Esophagus mucosa (tissue), 1 donor: Measurements from ENCODE around the gene ZNF469. TPM values are rescaled to one million over a fixed set of nuclear protein-coding genes. Genes with fewer than 3 reads are reported as not detected.

Experiments
- ATAC-seq: fragments of 200-7000 bp; cut with Tn5 transposase; one replicate; pipeline ENCODE4 v1.9.1; 2020
- total RNA-seq: library from RNA; stranded (reverse); gene quantifications from one replicate; pipeline ENCODE4 v1.2.4, GENCODE V29; 2023
- donor health status: DM: yes; HTN: yes; CAD: no.

ZNF469 gene
- 0.24 TPM for total RNA-seq

GRCh38 chr16:88382491-88383400 is at the start of gene ZNF469:
ZNF469 (plus strand) TSS chr16:88382959; CDS start chr16:88427471, 44,512 bp downstream.
- peak; percentile 29 for ATAC-seq

DNA sequence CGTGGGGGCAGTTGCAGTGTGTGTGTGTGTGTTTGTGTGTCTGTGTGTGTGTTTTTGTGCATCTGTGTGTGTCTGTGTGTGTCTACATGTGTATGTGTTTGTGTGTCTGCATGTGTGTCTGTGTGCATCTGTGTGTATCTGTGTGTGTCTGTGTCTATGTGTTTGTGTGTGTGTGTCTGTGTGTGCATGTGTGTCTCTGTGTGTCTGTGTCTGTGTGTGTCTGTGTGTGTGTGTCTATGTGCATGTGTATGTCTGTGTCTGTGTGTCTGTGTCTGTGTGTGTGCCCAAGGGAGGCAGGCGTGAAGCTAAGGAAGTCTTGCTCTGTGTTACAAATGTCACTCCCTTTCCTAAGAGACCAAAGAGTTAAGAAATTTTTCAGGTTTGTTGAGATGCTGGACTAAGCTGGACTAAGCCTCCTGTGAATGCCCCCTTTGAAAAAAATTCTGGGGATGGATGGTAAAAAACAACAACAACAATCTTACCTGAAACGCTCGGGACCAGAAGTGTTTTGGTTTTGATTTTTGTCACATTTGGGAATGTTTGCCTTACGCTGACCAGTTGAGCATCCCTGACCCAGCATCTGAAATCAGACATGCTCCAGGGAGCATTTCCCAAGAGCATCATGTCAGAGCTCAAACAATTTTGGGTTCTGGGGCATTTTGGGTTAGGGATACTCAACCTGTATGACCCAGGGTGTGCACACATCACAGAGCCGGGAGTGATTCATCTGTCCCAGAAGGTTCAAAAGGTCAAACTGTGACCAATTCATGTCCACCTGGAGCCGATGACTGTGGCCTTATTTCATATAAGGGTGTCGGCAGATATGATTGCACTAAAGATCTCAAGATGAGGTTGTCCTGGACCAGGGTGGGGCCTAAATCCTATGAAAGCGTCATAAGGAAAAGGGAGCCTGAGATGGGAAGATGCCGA is 48.6 kb upstream of the ZNF469 start:
- no peak for ATAC-seq

DNA sequence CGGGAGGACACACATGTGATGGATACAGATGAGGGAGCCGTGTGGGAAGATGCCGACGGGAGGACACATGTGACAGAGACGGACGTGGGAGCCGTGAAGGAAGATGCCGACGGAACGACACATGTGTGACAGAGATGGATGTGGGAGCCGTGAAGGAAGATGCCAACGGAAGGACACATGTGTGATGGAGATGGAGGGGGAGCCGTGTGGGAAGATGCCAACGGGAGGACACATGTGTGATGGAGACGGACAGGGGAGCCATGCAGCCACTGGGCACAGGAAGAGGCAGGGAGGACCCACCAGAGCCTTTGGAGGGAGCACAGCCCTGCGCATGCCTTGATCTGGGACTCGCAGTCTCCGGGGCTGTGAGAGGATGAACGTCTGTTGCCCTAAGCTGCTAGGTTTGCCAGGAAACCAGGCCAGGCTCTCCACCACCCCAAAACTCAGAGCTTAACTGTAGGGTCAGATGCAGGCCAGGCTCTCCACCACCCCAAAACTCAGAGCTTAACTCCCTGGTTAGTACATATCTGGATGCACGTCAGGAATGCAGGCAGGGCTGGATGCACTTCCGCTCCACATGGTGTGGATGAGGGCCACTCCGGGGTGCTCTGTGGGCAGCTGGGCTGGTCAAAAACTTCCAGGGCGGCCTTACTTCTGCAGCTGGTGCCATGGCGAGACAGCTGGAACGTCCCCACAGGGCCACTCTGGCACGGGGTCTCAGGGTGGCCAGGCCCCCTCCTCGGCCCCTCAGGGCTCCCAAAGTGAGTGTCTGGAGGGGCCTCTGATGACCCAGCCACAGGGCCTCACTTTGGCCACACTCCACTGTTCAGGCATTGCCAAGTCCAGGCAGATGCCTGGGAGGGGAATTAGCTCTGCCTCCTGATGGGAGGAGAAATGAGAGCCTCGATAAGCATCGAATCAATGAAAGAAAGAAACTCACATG is 47.7 kb upstream of the ZNF469 start:
- no peak for ATAC-seq

- ATAC-seq, result no peak
Observed at GRCh38 chr16:88337021-88337420, 45.7 kb upstream of the ZNF469 start.

GRCh38 chr16:88337538-88337937 is 45.2 kb upstream of the ZNF469 start:
- ATAC-seq, result no peak

- no peak for ATAC-seq
Observed at GRCh38 chr16:88338111-88338510, 44.6 kb upstream of the ZNF469 start.

DNA sequence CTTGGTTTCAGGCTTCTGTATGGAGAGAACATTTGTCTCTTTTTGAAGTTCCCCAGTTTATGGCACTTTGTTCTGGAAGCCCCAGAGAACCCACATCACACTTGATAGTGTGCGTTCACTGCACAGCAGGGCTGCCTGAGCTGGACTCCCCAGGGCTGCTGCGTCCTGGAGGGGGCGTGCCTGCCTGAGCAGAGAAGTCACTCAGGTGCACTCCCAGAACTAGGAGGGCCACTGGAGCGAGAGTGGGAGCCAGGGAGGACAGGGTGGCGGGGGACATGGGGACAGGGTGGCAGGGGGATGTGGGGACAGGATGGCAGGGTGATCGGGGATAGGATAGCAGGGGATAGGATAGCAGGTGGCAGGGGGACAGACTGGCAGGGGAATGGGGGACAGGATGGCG is 43.9 kb upstream of the ZNF469 start:
- no peak for ATAC-seq

DNA sequence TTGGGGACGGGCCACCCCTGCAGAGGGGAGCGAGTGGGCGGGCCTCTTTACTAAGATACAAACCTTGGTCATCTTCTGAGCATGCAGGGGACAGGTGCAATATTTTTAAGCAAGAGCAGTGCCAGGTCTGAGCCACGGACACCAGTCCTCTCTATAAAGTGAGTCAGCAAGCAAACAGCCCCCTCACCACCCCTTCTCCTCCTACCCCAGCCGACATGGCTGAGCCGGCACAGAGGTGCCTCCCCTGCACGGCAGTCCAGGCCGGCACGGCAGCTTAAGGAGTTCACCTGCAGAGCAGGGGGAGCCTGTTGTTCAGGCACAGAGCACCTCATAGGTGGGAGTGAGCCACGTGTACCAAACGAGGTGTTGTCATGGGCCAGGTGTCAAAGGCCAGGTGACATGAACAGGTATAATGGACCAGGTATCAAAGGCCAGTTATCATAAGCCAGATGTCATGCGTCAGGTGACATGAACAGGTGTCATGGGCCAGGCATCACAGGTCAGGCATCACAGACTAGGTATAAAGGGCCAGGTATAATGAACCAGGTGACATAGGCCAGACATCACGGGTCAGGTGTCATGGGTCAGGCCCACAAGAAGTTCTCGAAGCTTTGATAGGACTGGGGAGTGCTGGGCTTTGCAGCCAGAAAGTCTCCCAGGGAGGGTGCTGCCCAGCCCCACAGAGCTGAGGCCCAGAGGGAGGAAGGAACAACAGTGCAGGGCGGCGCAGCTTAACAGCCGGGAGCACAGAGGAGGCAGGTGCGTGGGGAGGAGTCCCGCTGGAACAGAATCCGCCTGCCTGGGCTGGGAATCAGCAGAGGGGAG is 42.6 kb upstream of the ZNF469 start:
- peak; percentile 48 for ATAC-seq

- ATAC-seq, result no peak
Observed at GRCh38 chr16:88340755-88341150, 42.0 kb upstream of the ZNF469 start.

DNA sequence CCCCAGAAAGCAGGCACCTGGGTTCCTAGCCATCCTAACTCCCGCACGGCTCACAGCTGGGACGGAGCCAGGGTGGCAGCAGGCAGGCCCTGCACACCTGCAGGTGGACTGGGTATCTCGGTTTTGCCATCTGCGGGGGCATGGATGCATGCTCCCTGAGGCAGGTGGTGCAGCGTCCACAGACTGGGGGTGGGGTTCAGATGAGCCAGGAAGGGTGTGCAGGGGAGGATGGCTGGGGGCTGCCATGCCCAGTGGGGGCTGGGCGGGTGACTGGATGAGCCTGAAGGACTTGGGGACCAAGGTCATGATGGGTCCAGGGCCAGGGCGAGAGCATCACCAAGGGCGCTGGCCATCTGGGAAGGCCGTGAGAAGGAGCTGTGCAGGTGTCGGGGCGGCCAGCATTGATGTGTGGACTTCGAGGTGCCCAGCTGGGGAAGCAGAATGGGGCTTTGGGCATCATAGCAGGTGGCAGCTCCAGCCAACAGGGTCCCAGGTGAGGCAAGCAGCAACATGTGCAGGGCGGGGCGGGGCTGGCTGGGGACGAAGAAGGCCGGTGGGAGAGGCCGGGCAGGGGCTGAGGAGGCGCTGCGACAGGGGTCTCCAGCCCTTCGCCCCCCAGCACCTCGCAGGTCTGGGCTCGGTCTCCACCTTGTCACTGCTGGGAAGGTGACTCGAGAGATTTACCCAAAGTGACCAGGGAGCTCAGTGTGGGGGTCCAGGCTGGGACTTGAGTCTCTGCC is 41.0 kb upstream of the ZNF469 start:
- no peak for ATAC-seq

GRCh38 chr16:88342491-88342890 is 40.3 kb upstream of the ZNF469 start:
- ATAC-seq, result no peak

GRCh38 chr16:88343271-88343791 is 39.4 kb upstream of the ZNF469 start:
- ATAC-seq, result no peak

GRCh38 chr16:88344411-88345030 is 38.2 kb upstream of the ZNF469 start:
- ATAC-seq, result no peak

- ATAC-seq, result no peak
Observed at GRCh38 chr16:88345031-88345720, 37.6 kb upstream of the ZNF469 start.

GRCh38 chr16:88345721-88346560 is 36.8 kb upstream of the ZNF469 start:
- ATAC-seq, result no peak

GRCh38 chr16:88346680-88347505 is 35.9 kb upstream of the ZNF469 start:
- no peak for ATAC-seq
